ENCODE measurements around the gene GLO1.

GLO1 gene

DNA sequence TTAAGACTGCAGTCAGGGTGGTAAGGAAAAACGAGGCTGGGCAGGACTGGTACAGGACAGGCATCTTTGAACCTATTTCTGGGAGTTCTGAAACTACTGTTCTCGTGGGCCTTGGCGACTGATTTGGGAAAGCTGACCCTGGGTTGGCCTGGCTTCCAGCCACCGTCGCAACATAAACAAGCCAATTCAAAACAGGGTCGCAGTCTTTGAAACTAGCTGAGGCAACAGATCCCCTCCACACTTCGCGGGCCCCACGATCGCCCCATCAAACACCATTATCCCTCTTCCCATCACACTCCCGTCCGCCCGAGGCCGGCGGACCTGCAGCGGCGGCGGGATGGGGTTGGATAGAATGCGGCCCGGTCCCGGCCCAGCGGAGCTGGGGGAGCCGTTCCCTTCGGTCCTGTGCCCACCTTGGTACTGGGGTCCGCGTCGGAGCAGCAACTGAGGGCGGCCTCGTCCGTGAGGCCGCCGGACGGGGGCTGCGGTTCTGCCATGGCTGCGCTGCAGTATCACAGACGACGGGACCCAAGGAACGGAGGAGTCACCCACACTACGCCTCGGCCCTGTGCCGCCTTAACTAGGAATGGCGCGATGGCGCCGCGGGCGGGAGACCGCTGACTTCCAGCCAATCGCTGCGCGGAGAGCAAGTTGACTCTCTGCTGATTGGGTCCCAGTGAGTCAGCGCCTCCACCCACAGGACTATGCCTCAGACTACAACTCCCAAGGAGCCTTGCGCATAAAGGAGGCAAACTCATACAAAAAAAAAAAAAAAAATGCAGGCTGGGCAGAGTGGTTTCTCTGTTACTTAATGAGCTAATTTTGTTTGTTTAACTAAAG is at the start of gene GLO1:
Gene GLO1 (minus strand): TSS at position 588 of the 840 bp plus-strand sequence. CDS start 91 bp downstream, at position 497.
- peak; percentile 99 for DNase-seq

DNA sequence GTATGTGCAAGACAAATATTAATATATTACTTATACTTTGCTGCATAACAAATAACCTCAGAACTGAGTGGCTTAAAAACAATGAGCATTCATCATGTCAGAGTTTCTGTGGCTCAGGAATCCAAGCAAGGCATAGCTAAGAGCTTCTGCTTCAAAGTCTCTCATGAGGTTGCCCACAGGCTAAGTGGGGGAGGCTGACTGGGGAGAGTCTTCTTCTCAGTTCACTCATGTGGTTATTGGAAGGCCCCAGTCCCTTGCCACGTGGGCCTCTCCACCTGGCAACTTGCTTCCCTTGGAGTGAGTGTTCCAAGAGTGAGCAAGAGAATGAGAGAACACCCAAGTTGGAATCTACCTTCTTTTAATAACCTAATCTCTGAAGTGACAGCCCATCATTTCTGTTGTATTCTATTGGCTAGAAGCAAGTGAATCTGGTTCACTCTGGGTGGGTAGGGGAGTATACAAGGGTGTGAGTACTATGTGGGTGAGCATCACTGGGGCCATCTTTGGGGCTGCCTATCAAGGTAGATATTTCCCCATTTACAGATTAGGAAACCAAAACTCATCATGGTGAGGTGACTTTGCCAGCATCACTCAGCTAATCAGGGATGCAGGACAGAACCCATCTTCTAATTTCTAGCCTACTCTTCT is 48.1 kb upstream of the GLO1 start:
- DNase-seq, result no peak

DNA sequence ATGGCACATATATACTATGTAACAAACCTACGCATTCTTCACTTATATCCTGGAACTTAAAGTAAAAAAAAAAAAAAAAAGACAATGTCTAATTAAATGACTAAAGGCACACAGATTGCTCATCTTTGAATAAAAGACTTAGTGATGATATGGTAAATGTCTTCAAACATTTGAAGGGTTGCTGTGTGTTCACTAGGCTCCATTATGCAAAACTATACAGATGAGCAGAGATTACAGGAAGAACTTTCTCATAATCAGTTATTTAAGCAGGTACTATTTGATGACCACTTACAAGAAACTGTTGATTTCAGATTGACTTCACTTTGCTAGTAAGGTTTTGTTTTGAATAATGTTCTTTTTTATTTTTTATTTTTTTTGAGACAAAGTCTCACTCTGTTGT is 46.5 kb upstream of the GLO1 start:
- DNase-seq, result no peak

DNA sequence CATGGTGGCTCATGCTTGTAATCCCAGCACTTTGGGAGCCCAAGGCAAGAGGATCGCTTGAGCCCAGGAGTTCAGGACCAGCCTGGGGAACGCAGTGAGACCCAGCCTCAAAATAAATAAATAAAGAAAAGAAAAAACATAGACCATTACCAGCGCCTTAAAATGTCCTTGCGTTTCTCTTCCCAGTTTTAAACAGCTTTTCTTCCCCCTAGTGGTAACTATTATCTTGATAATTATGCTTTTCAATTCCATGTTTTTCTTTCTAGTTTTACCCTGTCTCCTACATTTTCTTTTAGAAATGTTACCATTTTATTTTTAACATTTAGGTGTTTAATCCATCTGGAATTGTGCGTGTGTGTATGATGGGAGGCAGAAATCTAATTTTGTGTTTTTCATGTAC is 36.6 kb upstream of the GLO1 start:
- peak; percentile 33 to 36 for DNase-seq

DNA sequence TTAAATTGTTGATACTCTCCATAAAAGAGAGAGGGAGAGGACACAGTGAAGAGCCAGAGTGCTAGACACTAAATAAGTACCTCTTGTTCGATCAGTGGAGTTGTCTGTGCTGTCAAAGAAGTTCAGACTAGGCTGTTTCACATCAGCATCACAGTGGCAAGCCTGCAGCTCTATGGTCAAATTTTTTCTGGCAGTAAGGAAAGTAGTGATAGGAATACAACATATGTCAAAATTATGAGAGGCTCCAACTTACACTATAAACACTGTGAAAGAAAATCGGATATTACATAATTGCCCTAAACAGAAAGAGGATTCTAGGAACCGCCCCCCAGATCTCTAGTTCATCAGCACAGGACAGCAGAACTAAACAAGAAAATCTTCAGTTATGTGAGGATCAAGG is 35.3 kb upstream of the GLO1 start:
- DNase-seq, result no peak

DNA sequence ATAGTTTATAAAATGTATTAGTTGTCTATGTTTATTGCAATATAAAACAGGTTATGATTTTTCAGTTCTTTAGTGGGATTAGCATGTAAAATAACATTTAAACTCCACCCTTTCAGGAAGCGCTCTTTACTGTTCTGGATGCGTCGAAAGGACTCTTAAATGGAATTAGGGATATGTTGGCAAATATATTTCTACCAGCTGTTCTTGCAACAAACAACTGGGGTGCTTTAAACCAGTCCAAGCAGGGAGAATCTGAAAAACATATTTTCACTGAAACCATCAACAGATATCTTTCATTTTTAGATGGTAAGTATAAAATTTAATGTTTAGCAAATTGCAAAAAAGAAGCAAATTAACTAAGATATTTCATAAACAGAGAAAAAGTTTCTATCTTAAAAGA is 34.0 kb upstream of the GLO1 start:
- no peak for DNase-seq

DNA sequence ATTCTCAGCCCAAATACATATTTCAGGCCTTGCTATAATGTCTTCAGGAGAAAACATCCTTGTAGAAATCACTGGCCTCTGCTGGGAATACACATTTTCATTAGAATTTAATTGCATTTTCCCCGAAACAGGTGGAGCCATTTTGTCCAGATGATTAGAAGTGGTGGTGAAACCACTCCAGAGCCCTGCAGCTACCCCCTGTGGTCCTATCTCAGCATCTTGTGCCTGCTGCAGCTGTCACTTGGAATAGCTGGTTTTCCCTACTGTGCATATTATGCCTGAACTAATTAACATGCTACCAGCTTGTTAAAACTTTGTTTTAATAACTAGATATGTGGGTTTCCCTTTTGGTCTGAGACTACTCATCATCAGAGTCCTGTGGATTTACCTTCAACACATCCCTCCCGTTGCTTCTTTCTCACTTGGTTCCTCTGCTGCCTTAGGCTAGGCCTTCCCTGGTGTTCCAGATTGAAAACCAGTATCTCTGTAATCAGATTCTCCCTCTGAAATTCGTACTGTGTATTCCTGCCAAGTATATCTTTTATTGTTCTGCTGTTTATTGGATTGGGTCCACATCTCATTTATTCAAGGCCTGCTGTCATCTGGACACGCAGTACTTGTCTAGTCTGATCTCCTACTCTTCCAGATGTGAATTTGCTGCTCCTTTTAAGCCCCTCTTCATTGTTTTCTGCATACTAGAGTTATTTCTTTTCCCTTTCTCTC is 27.4 kb upstream of the GLO1 start:
- no peak for DNase-seq

DNA sequence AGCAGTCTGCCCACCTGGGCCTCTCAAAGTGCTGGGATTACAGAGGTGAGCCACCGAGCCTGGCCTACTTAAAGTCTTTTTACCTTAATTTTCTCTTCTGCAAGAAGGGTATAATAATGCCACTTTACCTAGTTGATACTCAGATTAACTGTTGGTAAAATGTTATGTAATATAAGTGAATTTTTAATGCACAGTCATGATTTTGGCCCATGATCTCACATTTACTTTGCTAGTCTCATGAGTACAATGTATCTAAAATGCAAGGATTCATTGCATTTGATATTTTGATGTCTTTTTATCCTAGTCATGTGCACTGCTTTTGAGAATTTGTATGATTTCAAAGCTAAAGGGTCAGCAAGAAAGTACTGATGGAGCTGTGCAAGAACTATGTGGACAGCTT is 25.3 kb upstream of the GLO1 start:
- DNase-seq, result no peak

DNA sequence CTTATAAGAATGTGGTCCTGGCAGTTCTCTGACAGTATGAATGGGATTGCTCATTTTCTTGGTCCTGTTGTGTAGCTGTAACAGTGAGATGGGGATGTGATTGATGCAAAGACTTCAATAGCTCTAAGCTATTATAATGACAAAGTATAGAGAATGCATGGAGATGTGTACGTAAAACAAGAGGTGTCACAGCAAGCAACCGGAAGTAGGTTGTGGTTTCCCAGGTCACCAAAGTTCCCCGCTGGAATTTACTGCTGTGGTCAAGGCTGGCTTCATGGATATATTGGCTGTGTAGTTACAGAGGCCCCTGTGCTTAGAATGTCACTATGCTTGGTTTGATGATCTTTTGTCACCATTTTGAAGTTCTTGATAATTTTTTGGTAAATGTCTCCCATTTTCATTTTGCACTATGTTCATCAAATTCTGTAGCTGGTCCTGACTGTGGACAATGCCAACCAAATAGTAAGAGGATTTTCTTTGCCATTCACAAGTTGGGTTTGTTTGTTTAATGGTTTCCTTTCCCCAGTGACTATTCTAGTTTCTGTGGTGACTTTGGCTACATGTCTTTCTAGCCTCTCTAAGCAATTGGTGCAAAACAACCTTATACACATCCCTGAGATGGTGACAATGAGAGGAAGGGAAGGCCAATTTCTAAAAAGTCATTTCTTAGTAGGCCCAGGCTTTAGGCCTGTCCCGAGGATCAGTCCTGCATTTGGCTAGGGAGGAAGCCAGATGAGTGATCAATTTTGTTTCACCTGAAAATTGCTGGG is 22.7 kb upstream of the GLO1 start:
- DNase-seq, result no peak

DNA sequence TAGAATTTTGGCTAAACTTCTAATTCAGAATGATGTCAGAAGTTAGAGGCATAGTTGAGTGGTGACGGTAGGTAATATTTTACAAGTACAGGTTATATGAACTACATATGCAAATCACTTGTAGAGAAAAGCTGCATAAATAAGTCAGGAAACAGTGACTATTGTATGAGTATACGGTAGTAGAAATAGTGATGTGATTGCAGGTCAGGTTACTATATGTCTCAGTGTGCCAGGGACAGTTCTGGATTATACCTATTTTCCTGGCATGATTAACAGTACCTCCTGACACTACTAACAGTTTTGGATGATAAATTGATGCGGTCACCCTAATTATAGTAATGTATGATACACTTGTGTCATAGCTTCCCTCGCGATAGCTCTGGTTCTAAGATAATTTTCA is 21.4 kb upstream of the GLO1 start:
- no peak for DNase-seq

DNA sequence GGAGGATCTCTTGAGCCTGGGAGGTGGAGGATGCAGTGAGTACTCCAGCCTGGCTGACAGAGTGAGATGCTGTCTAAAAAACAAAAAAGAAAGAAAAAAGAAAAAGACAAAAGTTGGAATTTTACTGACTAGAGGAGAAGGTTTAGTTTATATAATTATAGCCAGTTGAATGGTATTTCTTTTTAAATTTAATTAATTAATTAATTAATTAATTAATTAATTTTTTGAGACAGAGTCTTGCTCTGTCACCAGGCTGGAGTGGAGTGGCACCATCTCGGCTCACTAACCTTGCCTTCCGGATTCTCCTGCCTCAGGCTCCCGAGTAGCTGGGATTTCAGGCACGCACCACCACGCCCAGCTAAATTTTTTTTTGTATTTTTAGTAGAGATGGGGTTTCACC is 20.8 kb upstream of the GLO1 start:
- DNase-seq, result no peak

DNA sequence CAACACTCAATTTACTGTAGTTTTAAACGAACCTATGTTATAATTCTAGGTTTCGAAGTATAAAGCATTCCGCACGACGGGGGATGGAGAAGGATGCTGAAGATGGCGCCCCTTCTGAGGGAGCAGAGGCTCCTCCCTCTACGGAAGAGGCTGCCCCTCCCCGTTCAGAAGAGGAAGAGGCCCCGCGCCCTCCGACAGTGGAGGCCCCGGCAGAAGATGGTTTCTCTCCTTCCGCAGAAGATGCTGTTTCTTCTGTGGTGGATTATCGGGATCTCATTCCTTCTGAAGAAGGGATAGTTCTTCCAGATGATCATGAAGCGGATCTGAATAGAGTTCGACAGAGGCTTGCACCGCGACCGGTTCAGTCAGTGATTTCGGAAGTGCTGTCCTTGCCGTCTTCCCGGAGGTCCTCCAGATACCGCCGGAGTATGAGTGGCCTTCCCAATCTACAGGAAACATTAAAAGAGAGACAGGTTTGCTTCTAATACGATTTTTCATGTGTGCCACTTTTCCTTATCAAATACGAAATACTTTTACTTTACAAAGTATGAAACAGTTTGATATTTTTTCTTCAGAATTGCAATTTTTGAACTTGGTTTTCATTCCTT is 19.9 kb upstream of the GLO1 start:
- DNase-seq, result no peak

DNA sequence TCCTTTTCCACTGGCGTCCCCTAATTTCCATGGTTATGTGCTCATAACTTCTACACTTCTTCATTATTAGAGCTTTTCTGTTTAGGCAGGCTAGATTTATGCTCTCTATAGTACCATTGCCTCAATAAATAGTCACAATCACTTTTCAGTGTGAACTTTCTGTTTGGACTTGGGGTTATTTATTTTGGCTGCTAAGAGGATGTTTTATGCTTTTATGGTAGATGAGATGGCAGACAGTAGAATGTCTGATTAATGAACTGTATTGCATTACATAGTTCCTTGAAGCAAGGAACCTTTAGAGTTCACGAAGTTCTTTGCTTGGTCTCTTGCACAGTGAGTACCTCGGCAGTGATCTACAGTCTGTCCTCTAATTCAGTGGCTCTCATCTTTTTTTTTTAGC is 19.1 kb upstream of the GLO1 start:
- no peak for DNase-seq

DNA sequence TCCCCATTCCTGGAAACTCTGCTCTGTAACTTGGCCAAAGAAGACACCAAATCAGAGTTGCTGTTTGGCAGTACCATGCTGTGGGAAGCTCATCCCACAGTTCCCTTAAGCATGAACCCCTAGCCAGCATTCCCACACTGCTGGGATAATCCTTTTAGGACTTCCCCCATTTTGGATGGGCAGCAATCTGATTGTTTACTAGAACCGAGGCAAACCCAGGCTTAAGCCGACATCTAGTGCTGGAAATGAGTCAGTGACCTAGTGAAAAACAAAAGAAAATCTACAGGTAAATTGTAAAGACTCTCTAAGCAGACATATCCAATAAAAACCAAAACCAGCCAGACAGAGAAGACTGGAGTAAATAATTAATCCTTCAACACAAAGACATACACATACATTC is 17.4 kb upstream of the GLO1 start:
- DNase-seq, result no peak

DNA sequence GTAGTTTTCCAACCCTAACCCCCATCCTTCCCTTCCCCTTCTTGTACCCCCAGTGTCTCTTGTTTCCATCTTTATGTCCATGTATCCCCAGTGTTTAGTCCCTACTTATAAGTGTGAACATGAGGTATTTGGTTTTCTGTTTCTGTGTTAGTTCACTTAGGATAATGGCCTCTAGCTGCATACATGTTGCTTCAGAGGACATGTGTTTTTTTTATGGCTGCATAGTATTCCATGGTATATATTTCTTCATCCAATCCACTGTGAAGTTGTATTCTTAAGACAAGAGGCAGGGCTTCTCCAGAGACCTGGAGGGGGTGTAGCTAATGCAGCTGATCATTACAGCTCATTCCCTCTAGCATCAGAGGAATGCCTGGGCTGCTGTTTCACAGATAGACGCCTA is 16.4 kb upstream of the GLO1 start:
- no peak for DNase-seq

DNA sequence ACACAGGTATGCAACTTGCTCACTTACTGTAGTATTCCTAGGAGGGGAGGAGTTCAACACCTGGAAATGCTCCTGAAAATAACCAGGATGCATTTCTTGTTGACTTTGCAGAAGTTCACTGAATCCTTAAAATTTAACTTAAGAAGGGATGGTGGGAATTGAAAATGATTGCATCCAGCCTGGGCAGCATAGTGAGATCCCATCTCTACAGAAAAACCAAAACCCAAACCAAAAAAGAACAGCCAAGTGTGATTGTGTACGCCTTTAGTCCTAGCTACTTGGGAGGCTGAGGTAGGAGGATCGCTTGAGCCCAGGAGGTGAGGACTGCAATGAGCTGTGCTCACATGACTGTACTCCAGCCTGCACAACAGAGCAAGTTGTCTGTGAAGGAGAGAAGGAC is 13.9 kb upstream of the GLO1 start:
- DNase-seq, result no peak

DNA sequence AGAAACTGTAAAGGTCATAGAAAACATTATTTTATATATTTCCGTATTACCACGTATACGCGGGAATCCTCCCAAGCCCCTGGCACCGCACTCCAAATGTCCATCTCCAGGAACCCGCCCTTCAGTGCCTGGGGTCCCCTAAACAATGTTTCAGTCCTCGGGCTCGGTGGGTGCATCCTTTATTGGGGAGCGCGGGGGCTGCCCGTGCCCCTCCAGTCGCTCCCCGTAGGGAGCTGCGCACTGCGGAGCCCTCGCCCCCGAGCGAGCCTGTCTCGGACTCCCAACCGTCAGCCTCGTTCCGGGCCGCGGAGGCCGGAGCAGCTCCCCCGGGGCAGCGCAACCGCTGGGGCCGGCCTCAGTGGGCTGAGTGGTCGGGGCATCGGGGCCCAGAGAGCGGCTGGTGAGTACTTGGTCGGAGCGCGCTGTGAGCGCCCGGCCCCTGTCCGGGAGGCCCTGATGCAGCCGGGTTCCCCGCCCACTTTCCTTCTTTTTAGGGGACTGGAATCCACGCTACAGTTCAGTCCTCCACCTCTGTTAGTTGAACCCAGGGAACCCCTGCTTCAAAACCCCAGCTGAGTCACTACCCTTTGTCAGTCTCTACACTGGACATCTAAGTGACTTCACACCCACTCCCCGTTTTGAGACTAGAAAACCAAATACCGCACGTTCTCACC is 12.2 kb upstream of the GLO1 start, which contains the start of gene DNAH8:
Gene DNAH8 (plus strand): TSS at position 296 of the 674 bp plus-strand sequence. CDS start 7,499 bp downstream, outside the sequence.
- DNase-seq, result no peak

DNA sequence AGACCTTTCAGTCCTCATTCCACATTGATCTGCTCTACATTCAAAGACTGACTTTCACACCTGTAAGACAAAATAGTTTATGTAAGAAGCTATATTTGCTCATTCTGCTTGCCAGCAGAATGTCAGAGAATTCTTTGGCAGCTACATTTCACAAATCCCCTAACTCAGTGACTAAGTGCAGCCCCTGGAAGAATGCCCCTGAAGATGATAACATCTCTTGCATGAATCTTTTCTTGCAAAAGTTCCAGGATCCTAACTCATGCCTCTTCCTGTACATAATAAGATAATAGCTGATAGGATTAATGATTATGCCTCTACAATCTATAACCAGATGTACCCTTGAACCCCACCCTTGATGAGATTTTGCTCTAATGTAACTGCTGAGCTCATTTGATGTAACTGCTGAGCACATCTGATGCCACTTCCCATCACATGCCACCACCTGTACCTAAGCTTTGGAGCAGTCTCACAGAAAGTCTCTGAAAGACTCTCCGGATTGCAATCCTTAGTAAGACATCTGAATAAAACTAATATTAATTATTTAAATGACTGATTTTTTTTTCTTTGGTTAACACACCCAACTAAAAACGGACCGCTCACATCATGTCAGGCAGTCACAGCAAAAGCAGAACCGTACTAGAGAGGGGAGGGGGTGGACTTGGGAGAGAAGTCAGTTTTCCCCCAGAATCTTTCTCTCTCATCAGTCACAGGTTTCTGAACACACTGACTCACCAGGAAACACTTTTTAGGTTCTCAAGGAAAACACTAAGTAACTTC is 11.5 kb upstream of the GLO1 start:
- no peak for DNase-seq

DNA sequence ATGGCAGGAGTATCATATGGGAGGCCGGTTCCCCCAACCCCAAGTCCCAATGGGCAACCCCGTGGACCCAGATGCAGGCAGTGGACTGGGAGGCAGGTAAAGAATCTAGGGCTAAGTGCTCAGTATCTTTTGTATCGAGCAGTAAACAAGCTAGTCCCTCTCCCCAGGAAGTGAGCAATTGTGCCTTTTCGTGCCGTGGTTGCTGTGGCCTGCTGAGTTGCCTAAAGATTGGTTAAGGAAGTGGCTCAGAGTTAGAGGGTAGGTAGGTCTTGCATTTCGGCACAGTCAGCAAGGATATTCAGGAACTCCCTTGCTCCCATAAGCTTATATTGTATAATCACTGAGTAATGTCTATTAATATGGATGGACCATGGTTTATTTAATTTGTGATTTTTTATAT is 10.9 kb upstream of the GLO1 start:
- DNase-seq, result peak; percentile 82 to 91

DNA sequence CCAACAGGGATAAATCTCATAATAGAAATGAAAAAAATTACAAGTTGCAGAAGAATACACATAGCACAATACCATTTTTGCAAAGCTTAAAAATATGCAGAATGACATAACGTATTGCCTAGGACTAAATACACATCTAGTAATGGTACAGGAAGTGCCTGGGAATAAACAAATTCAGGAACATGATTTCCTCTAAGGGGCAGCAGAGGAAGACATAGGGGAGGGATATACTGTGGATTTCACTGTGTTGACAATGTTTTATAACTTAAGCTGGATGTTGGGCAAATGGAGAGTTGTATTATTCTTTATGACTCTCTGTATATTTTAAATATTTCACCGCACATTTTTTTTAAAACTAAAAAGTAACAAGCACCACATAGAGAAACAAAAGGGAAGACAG is 5.6 kb upstream of the GLO1 start:
- no peak for DNase-seq

DNA sequence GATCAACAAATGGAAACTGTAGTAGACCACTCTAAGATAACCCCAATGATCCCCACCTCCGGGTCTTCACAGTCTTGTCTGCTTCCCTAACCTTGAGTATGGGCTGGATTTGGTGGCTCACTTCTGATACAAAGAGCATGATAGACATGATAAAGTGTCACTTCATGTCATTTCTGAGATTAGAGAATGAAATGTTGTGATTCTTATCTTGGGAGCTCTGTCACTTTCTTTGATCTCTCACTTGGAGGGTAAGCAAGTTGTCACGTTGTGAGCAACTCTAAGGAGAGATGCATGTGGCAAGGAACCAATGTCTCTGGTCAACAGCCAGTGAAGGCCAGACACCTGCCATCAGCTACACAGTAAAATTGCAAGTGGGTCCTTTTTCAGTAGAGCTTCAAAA is 3.0 kb upstream of the GLO1 start:
- no peak for DNase-seq

Measured in AML-193 (cell line).